A549 (cell line): ENCODE results near the gene KLF4.

Source experiments
- CHD2 ChIP-seq: fragments of 150-350 bp; IDR thresholded peaks from 2 replicates; pipeline ENCODE4 v1.6.1; 2014; ENCODE audit warnings: low read length; ENCODE audit not compliant: partially characterized antibody
- CTCF ChIP-seq: fragments of >200 bp; sonication (Bioruptor Twin); formaldehyde crosslinking; IDR thresholded peaks from 3 replicates; pipeline ENCODE4 v1.5.1; 2016
- ELK1 ChIP-seq: fragments of 150-350 bp; IDR thresholded peaks from 2 replicates; pipeline ENCODE4 v1.6.1; 2014; ENCODE audit warnings: low read depth, mild to moderate bottlenecking, low read length
- EP300 ChIP-seq, 2 experiments: fragments of >200 bp; sonication (Bioruptor Twin); formaldehyde crosslinking; IDR thresholded peaks; 2 replicates in 1 of 2; 3 replicates in 1 of 2; pipeline ENCODE4 v1.6.1; 2016 to 2017
- ESRRA ChIP-seq: fragments of 150-350 bp; IDR thresholded peaks from 2 replicates; pipeline ENCODE4 v1.6.1; 2014; ENCODE audit warnings: mild to moderate bottlenecking, low read length, borderline replicate concordance
- HMGXB4 ChIP-seq: fragments of 250-450 bp; sonication (Bioruptor Pico); IDR thresholded peaks from 2 replicates; pipeline ENCODE4 v1.5.0; 2021; ENCODE audit warnings: mild to moderate bottlenecking, moderate library complexity, borderline replicate concordance
- NPAS2 ChIP-seq: fragments of 250-450 bp; sonication (Bioruptor Pico); IDR thresholded peaks from 2 replicates; pipeline ENCODE4 v1.8.0; 2022; ENCODE audit warnings: mild to moderate bottlenecking, moderate library complexity, borderline replicate concordance
- POLR2A ChIP-seq: IDR thresholded peaks from 2 replicates; pipeline ENCODE4 v1.6.1; 2012; ENCODE audit warnings: mild to moderate bottlenecking, low read length

- TF ChIP-seq EP300 (IDR thresholded peaks at IDR 0.05): no peak
- no peak for TF ChIP-seq CHD2
- TF ChIP-seq HMGXB4 (CRISPR knock-in tag): no peak
- TF ChIP-seq POLR2A: no peak
- no peak for TF ChIP-seq CTCF
- no peak for TF ChIP-seq ESRRA
- TF ChIP-seq ELK1: no peak
- TF ChIP-seq NPAS2: no peak
These were observed 16.8 kb downstream of the KLF4 start for GRCh38 chr9:107472581-107473340.
